Neural crest cell (in vitro differentiated cells): ENCODE measurements around the gene TECPR1. TPM values are rescaled to one million over a fixed set of nuclear protein-coding genes. Genes with fewer than 3 reads are reported as not detected.
A peak's percentile ranks its signal among the peaks of the same experiment; 100 is the strongest.

Experiments
- DNase-seq: peaks from one replicate; pipeline ENCODE4 v3.0.0; 2021; ENCODE audit warnings: low read depth, mixed read lengths, low spot score
- H3K27ac Mint-ChIP-seq: one replicate; pipeline ENCODE4 v1.8.0; 2021; ENCODE audit warnings: mild to moderate bottlenecking, mixed read lengths; ENCODE audit not compliant: unreplicated experiment
- H3K27me3 Mint-ChIP-seq: 2 replicates; pipeline ENCODE4 v1.8.0; 2021; ENCODE audit warnings: low read depth, mild to moderate bottlenecking, mixed read lengths
- H3K36me3 Mint-ChIP-seq: 2 replicates; pipeline ENCODE4 v1.8.0; 2021; ENCODE audit warnings: low read depth, mild to moderate bottlenecking, mixed read lengths
- H3K4me1 Mint-ChIP-seq: 2 replicates; pipeline ENCODE4 v1.8.0; 2021; ENCODE audit warnings: mixed read lengths
- H3K4me3 Mint-ChIP-seq: one replicate; pipeline ENCODE4 v1.8.0; 2021; ENCODE audit warnings: mild to moderate bottlenecking, mixed read lengths
- H3K9me3 Mint-ChIP-seq: 2 replicates; pipeline ENCODE4 v1.8.0; 2021; ENCODE audit warnings: mixed read lengths
- total RNA-seq: library from RNA; stranded (reverse); gene quantifications from 2 replicates; pipeline ENCODE4 v1.2.1, GENCODE V29; 2021
- TF ChIP-seq, protein P1 (sequence below): fragments of 200-600 bp; sonication (generic); conservative IDR thresholded peaks from 2 replicates; pipeline ENCODE4 v1.5.0; 2021; ENCODE audit warnings: antibody characterized with exemption, mild to moderate bottlenecking

TECPR1 gene
- total RNA-seq, 1 donor from 2014 or later: 35.2 TPM

- H3K4me3 Mint-ChIP-seq: no peak overlapping the region
- no peaks in the 10 kb centered on the region for H3K9me3 Mint-ChIP-seq
- H3K4me1 Mint-ChIP-seq: no peaks in the 10 kb centered on the region
- H3K27ac Mint-ChIP-seq: peak overlapping the region; percentile 86
- DNase-seq: no peak
- no peaks in the 10 kb centered on the region for H3K36me3 Mint-ChIP-seq
- TF ChIP-seq, protein P1, sequence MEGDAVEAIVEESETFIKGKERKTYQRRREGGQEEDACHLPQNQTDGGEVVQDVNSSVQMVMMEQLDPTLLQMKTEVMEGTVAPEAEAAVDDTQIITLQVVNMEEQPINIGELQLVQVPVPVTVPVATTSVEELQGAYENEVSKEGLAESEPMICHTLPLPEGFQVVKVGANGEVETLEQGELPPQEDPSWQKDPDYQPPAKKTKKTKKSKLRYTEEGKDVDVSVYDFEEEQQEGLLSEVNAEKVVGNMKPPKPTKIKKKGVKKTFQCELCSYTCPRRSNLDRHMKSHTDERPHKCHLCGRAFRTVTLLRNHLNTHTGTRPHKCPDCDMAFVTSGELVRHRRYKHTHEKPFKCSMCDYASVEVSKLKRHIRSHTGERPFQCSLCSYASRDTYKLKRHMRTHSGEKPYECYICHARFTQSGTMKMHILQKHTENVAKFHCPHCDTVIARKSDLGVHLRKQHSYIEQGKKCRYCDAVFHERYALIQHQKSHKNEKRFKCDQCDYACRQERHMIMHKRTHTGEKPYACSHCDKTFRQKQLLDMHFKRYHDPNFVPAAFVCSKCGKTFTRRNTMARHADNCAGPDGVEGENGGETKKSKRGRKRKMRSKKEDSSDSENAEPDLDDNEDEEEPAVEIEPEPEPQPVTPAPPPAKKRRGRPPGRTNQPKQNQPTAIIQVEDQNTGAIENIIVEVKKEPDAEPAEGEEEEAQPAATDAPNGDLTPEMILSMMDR: no peak
- no peaks in the 10 kb centered on the region for H3K27me3 Mint-ChIP-seq
Observed at GRCh38 chr7:98228801-98229200, 23.2 kb downstream of the TECPR1 start.

GRCh38 chr7:98227939-98228338 lies 24.1 kb downstream of the TECPR1 start:
- Mint-ChIP-seq H3K4me3 (no peak overlapping the region), H3K36me3 (no peaks in the 10 kb centered on the region), H3K27me3 (no peaks in the 10 kb centered on the region), H3K9me3 (no peaks in the 10 kb centered on the region), H3K27ac (no peak overlapping the region), H3K4me1 (no peaks in the 10 kb centered on the region)
- DNase-seq: no peak
- TF ChIP-seq, protein P1: no peak

GRCh38 chr7:98225913-98226614 lies 26.0 kb downstream of the TECPR1 start:
- DNase-seq: no peak
- no peaks in the 10 kb centered on the region for H3K9me3 Mint-ChIP-seq
- no peaks in the 10 kb centered on the region for H3K27me3 Mint-ChIP-seq
- TF ChIP-seq, protein P1: no peak
- H3K36me3 Mint-ChIP-seq: no peaks in the 10 kb centered on the region
- no peaks in the 10 kb centered on the region for H3K4me1 Mint-ChIP-seq
- H3K4me3 Mint-ChIP-seq: no peak overlapping the region
- peak overlapping the region; percentile 20 for H3K27ac Mint-ChIP-seq

DNA sequence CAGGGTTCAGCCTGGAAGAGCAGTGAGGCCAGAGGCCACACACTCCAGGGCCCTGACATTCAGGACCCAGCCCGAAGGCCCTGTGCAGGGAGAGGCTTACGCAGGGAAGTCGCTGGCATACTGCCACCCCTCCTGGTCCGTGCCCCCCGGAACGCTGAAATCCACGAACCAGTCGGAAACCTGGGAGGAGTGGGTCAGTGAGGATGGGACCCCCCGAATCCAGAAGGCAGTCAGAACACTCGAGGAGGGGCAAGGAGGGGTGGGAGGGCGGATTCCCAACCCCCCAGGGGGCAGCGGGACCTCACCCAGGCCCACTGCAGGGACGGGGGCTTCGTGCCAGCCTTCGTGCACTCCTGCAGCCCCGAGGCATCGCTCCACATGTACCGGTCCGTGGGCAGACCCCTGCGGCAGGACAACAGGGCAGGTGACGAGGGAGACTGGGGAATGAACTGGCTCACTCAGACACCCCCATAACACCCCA lies 27.3 kb downstream of the TECPR1 start:
- H3K36me3 Mint-ChIP-seq: no peaks in the 10 kb centered on the region
- no peak overlapping the region for H3K4me3 Mint-ChIP-seq
- no peak for DNase-seq
- H3K4me1 Mint-ChIP-seq: no peaks in the 10 kb centered on the region
- TF ChIP-seq, protein P1: no peak
- no peaks in the 10 kb centered on the region for H3K9me3 Mint-ChIP-seq
- no peaks in the 10 kb centered on the region for H3K27me3 Mint-ChIP-seq
- H3K27ac Mint-ChIP-seq: no peak overlapping the region

GRCh38 chr7:98223898-98224700 lies 27.9 kb downstream of the TECPR1 start:
- H3K9me3 Mint-ChIP-seq: no peaks in the 10 kb centered on the region
- H3K27me3 Mint-ChIP-seq: no peaks in the 10 kb centered on the region
- TF ChIP-seq, protein P1: no peak
- no peak overlapping the region for H3K4me3 Mint-ChIP-seq
- H3K4me1 Mint-ChIP-seq: peaks cover 2% of the 10 kb centered on the region
- no peak overlapping the region for H3K27ac Mint-ChIP-seq
- H3K36me3 Mint-ChIP-seq: peaks cover 3% of the 10 kb centered on the region
- DNase-seq: no peak
